Superior temporal gyrus (tissue), 1 donor: Measurements from ENCODE around the gene CD109.
"Not testable (repeated sequence)": the region's sequence is repeated elsewhere in the genome, so short reads cannot be mapped to it uniquely, and the experiment has no call there.

ENCODE experiments used
- DNase-seq: peaks from one replicate; pipeline ENCODE4 v3.0.0-alpha.2; 2016; ENCODE audit errors: extremely low spot score

The CD109 gene

DNA sequence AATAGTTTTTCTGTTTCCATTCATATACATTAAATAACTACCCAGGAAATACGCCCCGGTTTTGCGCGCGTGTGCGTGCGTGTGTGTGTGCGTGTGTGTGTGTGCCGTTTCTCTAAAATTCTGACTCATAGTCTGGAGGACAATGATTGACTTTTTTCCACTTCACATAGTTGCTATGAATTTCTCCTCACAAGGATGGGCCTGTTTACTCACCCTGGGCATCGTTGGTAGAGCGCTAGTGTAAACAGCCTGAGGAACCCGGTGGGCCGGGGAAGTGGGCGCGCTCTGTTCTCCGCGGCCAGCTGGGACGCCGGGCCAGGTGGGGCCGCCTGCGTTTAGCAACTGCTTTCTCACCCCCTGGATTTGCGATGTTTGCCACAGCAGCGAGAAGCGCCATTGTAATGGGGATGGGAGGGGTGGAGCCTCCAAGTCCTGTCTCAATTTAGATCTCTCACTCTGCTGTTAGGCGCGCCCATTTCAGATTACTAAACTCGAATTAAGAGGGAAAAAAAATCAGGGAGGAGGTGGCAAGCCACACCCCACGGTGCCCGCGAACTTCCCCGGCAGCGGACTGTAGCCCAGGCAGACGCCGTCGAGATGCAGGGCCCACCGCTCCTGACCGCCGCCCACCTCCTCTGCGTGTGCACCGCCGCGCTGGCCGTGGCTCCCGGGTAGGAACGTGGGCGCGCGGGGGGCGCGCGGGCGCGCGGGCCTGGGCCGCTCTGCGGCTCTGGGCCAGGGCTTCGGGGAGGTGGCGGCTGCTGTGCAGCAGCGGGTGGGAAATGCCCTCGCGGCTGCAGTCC is at the start of gene CD109:
TSS of gene CD109 (plus strand) at position 585 of the 803 bp plus-strand sequence. CDS start at position 598, 13 bp downstream.
- DNase-seq, result peak; percentile 31

DNA sequence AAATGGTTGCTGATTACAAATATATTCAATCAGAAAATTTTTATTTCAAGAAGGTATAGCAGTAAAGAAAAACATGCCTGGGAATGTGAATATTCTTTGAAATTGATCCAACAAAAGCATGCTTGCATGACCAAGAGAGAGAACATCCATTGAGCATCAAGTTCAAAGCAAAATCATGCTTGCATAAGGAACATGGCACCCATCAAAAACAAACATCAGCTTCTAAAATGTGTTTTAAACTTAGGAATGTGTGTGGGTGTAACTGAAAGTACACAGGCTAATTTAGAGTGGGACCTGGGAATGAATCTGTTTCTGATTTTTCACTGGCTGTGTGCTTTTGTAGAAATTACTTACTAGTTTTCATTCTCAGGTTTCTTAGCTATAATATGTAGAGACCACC is 47.8 kb upstream of the CD109 start:
- no peak for DNase-seq

DNA sequence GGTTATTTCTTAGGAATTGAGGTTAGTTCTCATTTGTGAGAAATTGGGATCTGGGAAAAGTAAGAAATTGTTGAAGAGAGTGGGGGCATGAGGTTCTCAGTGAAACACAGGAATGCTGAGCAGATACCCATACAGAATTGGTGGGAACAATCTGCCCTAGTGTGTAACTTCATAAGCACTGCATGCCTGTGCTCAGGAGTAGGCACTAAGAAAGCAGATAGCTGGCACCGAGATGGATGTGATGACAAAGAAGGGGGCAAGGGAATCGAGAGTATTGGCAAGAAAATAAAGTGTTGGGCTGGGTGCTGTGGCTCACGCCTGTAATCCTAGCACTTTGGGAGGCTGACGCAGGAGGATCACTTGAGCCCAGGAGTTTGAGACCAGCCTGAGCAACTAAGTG is 46.2 kb upstream of the CD109 start:
- DNase-seq, result no peak

- DNase-seq, result peak; percentile 77
Observed at GRCh38 chr6:73652637-73653570, 43.1 kb upstream of the CD109 start.

DNA sequence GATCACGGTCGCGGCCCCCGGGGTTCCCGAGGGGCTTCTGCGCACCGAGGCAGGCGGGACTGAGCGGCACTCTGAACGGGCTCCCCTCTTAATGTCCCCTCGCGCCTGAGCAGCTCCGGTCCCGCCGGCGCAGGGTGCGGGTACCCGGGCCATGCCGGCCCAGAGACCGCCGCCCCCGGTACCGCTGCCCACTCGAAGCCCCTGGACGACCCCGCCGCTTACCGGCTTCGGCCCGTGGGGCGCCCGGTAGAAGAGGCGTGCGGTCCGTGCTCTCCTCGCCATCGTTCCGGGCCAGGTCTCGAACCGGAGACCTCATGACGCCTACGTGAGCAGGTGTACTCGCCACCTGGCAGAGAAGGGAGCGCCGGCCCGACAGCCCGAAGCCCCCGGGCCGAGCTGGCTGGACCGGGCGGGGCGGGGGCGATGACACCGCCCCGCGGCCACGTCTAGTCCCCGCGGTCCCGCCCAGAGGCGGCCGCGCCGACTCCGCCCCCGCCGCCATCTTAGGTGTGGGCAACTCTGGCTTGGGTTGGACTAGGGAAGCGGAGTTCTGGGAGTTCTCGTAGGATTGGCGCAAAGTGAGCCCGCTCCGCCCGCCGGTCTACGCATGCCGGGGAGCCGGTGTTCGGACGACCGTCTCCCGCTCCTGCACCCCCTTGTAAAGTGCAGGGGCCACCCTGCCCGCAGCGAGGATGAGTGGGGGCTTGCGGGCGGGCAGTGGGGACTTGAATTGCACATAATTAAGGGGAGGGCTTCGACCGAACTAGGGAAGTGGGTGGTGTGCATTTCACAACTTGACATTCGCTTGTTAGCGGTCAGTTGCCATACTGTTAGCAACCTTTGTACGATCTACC is 42.2 kb upstream of the CD109 start, which contains the start of gene SLC17A5:
TSS of gene SLC17A5 (minus strand) at position 422 of the 854 bp plus-strand sequence. CDS start at position 316, 106 bp downstream.
- peak; percentile 92 for DNase-seq

- no peak for DNase-seq
Observed at GRCh38 chr6:73655341-73655917, 40.6 kb upstream of the CD109 start.

- DNase-seq, result no peak
Observed at GRCh38 chr6:73656531-73657145, 39.4 kb upstream of the CD109 start.

- no peak for DNase-seq
Observed at GRCh38 chr6:73657201-73657600, 38.8 kb upstream of the CD109 start.

DNA sequence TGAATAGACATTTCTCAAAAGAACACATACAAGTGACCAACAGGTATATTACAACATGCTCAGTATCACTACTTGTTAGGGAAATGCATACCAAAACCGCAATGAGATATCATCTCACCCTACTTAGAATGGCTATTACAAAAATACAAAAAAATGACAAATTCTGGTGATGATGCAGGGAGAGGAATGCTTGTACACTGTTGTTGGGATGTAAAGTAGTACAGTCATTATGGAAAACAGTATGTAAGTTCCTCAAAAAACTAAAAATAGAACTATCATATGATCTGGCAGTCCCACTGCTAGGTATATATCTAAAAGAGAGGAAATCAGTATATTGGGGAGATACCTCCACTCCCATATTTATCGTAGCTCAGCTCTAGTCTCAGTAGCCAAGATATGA is 31.3 kb upstream of the CD109 start:
- no peak for DNase-seq

- DNase-seq, result no peak
Observed at GRCh38 chr6:73665686-73666319, 30.2 kb upstream of the CD109 start.

- no peak for DNase-seq
Observed at GRCh38 chr6:73666393-73666792, 29.6 kb upstream of the CD109 start.

DNA sequence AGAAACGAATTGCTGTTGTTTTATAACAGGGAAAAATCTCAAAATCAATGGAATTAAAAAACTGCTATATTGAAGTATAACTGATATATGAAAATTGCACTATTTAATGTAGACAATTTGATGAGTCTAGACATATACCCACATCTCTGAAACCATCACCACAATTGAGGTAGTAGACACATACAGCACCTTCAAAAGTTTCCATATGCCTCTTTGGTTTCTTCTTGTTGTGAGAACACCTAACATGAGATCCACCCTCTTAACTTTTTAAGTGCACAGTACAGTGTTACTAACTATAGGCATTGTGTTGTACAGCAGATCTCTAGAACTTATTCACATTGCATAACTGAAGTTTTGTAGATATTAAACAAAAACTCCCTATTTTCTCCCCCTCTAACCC is 28.2 kb upstream of the CD109 start:
- DNase-seq, result no peak

DNA sequence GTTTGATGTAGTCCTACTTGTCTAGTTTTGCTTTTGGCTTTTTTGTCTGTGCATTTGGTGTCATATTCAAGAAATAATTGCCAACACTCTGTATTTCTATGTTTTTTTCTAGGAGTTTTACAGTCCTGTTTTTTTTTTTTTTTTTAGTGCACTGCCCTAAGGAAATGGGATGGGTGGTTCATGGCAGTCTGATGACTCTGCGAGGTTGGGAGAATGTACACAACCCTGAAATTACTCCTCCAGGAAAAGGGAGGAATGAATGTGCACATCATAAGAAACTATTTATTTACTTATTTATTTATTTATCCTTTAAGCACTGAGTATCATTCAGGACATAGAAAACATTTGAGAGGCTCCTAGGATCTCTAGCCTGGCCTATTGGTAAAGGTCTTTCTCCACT is 27.0 kb upstream of the CD109 start:
- no peak for DNase-seq

DNA sequence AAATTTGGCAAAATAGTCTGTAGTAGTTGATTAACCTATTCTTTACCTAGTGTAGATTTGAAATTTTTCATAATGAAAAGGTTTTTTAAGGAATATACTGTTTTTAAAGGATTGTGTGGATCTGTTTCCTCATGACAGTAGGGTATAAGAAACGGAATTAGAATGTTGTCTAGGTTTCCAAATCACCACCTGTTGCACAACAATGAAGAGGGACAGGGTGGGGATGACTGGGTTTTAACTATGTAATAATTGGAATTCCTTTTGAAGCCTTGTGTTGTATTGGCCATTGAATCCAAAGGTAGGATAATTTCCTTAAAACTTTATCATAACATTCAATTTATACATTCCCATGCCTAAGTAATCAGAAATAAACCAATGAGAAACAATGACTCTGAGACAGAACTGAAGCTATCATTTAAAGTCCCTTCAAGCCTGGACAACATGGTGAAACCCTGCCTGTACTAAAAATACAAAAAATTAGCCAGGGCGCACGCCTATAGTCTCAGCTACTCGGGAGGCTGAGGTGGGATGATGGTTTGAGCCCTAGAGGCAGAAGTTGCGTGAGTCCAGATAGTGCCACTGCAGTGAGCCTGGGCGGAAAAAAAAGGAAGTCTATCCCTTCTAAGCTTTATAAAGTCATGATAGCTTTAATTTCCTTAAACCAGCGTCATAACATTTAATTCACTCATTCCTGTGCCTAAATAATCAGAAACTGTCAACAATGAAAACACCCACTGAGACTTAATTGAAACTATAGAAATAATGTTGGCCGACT is 23.9 kb upstream of the CD109 start:
- DNase-seq, result no peak

- DNase-seq, result peak; percentile 91
Observed at GRCh38 chr6:73675466-73676098, 20.4 kb upstream of the CD109 start.

DNA sequence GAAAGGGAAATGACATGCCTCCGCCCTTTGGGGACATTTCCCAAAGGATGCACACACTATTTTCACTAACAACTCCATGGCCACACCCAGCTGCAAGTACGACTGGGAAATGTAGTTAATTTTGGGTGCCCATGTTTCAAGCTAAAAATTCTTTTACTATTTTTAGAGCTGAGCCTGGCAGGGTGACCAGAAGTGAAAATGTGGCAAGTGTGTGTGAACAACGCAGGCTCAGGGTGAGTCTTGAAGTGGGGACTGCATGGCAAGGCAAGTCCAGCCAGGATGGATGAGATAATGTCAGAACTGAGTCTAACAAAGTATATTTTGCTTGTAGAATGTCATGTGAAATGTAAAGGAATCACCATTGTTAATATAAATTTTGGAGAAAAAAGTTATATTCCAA is 17.0 kb upstream of the CD109 start:
- DNase-seq, result no peak

DNA sequence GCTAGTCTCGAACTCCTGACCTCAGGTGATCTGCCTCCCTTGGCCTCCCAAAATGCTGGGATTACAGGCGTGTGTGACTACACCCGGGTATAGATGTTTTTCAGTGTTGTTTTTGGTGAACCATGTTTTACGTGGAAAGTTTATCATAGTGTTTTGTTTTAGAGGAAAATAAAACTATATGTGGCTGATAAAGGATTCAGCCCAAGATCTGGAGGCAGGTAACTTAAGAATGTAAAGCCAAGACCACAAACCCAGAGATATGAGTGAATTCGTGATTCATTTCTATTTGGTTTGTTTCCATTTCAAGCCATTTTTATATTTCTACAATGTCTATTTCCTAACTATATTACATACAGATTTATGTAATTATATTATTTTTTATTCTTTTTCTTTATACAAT is 16.2 kb upstream of the CD109 start:
- not testable (repeated sequence) for DNase-seq

DNA sequence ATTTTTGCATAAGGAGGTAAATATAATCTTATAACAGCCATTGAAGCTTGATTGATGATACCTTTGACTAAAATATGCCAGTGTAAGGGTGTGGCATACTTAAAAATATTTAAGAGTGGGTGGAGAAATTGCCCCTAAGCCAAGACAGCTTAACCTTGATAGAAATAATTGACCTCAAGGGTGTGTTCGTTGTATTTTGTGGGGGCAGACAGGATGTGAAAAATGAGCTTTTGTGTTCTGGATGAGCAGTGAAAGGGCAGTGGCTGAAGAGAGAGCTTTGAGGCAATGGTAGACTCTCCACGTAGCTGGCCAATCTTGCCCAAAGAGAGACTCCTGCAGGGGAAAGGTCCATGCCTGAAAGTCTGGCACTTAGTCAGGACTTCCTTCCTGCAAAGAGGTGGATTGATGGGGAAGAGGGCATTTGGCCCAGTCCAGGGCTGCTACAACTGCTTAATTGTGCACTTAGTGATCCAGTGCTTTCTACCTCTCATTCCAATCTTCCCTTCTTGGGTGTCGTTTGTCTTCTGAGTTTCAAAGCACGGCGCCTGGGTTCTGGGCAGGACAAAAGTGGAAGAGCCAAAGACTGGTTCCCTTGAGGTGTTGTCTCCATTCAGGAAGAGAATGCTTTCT is 15.6 kb upstream of the CD109 start:
- no peak for DNase-seq

GRCh38 chr6:73683574-73683973 is 12.4 kb upstream of the CD109 start:
- not testable (repeated sequence) for DNase-seq
